ENCODE data around the gene P2RY2.

P2RY2 gene

DNA sequence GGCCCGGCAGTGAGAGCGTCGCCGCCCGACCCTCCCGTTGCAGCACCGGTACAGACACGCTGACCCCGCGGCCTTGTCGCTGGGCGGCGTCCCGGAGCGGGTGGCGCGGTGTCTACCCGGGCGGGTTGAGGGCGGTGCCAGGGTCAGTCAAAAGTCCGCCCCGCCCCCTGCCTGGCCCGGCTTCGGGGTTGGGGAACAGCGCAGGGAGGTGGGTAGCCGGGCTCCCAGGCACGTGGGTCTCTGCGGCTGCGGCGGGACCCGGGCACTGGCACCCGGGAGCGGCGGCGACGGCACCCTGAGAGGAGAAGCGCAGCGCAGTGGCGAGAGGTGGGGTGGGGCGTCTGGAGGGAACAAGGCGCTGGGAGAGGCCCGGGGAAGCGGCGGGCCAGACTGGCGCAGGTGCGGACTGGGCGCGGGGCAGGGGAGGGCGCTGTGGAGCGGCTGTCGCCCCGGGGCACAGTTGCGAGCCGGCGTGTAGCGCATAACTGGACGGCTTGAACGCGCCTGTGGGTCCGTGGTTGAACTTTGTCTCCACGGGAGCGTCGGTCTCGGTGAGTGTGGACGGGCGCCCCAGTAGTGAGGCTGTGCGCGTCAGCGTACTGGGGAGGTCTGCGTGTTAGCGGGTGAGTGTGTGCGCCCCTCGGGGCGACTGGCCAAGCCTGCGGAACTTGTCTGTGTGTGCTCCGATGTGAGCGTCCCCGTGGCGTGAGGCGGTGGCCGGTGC is at the start of gene P2RY2:
Gene P2RY2, plus strand, starts transcription at position 176 of the 724 bp plus-strand sequence. CDS start 15,879 bp downstream, outside the sequence.
- DNase-seq: peak; percentile 36

DNA sequence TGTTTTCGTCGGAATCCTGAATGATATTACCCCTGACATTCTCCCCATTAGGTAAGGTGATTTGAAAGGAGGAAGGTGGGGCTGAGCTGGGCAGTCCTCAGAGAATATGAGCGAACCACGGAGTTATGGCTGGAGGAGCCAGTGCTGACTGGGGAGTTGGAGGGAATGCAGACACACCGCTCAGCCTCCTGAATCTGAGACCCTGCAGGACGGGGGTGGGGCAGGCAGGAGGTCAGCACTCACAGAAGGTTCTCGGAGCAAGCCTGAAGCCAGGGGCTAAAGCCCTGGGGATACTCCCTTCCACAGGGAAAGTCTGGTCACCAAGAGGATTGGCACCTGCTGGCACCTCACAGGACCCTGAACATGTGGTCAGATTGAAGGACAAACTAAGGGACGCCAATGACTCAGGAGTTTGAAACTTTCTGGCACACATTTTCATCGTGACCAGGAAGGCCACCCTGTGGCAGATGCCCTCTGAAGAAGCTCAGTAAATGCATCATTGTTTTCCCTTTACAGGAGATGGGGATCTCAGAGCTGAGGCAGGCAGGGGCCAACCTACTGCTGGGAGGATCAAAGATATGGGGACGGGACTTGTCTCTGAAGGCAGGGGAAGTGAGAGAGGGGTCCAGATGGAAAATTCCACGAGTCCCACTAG is 49.0 kb upstream of the P2RY2 start:
- no peak for DNase-seq

DNA sequence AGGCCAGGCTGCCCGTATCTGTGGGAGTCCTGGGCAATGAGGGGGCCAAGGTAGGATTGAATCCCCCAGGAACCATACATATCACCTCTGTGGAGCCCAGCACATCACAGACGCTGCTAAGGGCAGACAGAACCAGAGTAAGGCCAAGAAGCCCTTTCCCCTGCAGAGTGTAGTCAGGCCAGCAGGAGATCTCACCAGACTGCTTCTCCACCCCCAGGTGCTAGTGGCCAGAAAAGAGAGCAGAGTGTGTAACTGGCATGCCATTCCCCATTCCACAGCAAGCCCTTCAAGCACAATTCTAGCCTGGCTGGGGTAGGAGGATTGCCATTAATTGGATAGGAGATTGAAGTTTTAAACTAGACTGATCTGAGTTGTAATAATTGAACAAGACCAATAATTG is 47.9 kb upstream of the P2RY2 start:
- no peak for DNase-seq

DNA sequence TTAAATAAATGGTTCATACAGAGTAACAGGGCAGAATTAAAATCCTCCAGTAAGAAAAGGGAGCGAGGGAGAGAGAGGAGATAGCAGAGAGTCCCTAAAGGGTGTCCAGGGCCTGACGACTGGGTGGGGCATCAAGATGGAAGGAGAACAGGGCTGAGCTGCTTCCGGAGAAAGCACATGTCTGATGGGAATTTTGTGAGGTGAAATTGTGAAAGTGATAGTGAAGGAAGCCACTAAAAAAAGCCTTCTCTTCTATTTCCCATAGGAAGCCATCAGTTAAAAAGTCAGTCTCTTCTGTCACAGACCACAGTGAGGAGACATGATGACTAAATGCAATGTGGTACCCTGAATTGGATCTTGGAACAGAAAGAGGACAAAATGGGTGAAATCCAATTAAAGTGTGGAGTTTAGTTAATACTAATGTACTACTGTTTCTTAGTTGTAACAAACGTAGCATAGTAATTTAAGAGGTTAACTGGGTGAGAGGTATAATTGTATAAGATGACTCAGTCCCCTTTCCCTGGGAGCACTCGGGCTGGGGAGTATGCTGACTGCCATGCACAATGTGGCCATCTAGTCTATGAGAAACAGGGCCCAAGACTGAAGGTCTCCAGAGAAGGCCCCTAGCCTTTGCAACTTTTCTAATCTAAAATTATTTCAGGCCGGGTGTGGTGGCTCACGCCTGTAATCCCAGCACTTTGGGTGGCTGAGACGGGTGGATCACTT is 46.5 kb upstream of the P2RY2 start:
- DNase-seq: no peak

DNA sequence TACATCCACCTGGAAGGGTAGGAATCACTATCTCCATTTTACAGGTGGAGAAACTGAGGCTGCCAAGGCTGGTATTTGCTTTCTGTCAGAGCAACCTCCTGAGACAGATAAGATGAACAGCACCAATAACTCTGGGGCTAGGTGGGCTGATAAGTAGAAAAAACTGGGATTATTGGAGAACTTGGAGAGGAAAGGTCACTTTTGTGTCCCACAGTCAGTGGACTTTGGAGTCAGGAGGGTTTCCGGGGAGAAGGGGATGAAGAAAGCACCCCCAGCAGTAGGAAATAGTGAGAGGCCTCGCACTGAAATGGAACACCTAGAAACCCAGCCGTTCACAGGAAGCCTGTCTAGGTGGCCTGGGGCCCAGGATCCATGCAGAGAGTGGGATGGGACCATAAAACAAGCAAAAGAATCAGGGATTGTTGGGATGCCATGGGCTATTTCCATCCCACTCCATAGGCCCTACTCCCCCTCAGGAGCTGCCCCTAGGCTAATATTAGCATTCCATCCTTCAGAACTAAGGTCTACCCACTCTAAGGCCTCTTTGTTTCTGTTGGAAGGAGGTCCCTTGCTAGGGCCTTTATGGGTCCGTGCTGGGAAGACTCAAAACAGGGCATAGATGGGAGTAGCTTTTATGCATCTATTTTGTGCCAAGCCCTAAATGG is 45.0 kb upstream of the P2RY2 start:
- no peak for DNase-seq

DNA sequence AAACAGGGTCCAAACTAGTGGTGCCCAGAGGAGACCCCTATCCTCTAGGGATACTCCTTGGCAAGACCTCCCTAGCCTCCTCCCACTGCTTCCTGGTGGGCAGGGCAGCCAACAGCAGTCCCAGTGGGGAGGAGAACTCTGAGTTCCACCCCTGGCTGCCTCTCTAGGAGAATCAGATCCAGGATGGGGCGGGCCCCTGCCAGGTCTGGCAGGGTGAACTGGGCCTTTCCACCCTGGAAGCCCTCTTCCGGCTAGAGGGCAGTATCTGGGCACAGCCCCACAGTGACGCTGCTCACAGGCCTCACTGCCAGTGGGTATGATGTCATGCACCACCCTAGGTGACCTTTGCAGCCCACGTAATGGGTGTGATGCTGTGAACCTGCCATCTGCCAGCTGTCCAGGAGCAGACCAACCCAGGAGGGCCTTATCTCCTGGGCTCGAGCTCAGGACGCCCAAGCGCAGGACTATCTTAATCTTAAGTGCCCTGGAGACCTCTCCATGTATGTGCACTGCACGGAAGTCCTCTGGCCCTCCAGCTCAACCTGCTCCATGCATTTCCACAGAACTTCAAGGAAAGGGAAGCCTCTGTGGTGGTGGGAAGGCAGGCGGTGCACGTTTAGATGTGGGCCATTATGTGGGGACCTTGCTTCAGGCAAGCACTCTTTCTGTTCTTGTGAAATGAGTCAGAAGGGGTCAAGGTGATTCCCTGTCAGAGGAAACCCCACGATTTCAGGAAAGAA is 44.2 kb upstream of the P2RY2 start:
- no peak for DNase-seq

DNA sequence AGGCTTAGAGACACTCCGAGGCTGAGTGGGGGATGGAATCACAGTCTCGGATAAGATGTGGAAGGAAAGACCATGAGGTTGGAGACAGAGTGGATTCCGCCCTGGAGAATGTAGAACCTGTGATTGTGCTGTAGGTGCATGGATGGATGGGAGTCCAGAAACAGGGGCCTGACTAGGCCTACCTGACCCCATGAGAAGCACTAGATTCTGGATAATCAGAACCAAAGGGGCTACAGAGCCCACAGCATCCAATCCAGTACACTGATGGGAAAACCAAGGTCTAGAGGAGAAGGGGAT is 43.6 kb upstream of the P2RY2 start:
- no peak for DNase-seq

DNA sequence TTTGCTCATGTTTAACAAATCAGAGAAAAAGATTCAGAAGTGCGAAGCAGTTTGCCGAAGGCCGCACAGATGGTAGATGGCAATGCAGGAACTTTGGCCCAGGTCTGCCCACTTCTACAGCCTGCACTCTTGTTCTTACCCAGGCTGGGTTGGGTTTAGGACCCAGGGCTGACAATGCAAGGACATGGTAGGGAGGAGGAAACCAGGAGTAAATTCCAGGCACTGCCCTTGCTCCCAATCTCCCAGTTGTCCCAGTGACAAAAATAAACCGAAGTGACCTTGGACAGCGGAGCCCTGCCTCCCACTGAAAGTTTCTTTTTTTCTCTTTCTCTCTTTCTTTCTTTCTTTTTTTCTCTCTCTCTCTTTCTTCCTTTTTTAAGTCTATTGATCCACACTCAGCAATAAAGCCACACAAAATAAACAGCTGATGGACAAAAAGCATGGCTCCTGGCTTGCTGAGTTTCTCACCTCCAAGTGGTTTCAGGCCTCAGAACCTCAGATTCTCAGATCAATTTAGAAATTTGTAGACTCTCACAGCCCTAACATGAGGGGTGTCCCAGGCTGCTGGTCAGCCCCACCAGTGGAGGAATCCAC is 42.4 kb upstream of the P2RY2 start:
- DNase-seq: no peak

DNA sequence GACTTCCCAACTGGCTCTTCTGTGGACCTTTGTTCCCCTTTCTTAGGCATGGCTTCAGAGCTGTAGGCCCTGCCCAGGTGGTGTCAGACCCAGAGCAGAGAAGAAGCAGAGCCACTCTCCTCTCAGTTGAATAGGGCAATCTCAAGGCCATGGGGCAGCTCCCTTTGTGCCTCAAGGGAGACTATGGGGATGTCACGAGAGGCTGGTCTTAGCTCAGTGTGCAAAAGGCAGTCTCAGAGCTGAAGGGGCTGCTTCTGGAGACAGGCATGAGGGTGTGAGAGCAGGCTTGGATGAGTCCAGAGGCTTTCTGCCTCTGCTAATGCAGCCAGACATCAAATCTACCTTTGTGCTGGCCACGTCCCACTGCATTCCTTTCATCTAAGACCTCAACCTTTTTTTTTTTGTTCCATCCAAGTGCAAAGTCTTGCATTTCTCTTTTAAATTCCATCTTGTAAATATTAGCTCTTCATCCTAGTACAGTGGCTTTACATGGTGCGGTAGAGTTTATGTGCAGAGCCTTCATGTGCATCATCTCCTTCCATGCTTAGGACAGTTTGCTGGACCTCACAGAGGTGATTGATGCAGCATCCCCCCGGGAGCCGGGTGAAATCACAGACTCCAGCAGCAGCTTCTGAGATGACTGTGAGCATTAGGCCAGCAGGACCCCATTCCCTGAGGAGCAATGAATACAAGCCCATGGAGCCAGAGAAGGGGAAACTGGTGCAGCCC is 41.8 kb upstream of the P2RY2 start:
- no peak for DNase-seq

DNA sequence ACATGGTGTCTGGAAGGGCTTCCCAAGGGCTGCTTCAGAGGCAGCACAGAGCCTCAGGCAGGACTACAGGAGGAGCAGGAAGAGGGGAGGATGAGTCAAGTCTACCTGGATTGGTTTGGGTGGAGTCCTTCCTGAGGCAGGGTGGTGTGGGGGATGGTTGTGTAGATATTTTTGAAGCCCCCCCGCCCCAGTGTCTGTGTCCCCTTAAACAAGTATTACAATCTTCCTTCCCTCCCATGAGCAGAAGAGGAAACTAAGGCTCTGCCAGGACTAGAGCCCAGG is 41.3 kb upstream of the P2RY2 start:
- no peak for DNase-seq

DNA sequence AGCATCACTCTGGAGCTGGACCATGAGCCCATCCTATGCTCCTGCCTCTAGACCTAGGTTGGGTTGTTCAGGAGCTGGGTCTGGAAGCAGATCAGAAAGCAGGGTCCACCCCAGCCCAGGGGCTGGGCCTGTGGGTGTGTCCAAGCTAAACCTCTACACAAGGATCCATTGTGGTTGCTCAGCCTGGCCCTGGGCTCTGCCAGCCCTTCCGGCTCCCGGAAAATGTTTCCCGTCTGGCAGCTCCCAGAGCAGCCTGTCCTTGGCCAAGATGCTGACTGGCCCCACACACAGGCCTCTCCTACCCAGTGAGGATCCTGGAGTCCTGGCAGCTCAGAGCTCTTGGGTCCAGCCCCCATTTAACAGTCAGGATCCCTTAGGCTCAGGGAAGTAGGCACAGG is 40.7 kb upstream of the P2RY2 start:
- DNase-seq: no peak

DNA sequence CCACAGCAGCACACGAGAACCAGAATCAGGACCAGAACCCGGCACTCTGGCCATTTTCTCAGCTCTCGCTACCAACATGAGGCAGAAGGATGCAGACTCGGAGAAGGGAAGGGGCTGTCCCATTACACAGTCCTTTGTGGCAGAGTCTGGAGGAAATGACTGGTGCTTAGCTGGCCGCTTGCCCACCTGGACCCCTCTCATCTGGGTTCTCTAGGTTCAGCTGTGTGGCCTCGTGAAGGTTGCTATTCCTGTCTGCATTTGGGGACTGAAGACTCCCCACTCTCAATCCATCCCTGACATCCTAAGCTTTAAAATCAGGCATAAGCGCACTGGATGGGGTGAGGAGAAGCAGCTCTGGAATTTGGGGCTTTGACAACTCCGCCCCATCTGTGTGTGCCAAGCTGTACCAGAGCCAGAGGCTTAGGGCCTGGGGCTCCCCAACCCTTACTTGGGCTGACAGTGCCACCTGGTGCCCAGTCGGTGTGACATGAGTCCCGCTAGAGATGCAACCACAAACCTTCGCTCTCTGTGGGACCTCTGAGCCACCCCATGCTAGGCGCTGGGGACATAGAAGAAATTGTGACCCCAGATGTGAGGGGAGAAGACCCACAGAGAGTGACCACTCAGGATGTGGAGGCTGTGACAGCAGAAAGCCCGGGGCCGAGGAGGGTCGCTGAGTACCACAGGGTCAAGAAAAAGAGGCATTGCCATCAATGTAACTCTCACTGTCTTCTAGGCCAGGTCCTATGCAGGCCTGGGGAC is 40.1 kb upstream of the P2RY2 start:
- peak; percentile 84 for DNase-seq

DNA sequence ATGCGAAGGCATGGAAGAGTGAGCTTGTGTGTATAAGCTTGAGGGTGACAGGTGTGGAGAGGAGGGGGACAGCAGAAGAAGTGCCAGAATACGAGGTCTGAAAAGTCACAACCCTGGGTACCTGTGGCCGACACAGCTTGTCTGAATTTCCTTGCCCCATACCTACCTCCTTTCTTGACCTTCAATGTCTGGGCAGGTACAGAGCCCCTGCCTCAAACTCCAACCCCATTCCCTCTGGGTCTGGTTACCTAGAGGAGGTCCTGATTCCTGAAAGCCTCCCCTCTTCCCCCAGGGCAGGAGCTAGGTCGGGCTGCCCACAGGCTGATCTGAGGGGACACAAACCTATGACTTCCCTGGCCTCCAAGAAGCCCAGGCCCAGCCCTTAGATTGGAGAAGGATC is 39.4 kb upstream of the P2RY2 start:
- DNase-seq: no peak

DNA sequence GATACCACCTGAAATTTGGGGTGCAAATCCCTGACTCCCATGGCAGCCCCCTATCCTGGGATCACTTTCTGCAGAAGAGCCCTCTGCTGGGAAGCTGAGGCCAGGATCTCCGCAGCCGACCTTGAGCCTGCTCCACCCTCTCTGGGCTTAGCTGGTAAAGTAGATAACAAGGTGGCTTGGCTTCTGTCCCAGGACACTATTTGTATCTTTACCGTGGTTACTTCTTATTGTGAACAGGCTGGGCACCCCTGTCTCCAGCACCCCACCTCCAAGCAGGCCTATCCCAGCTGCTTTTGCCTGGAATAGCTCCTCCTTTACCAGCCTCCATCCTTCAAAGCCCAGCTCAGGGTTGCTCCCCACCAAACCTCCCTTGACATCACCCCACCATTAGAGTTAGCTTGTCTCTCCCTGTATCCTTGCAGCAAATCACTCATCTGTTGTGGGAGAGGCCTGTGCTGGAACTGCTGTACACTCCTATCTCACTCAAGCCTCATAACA is 35.2 kb upstream of the P2RY2 start:
- no peak for DNase-seq

DNA sequence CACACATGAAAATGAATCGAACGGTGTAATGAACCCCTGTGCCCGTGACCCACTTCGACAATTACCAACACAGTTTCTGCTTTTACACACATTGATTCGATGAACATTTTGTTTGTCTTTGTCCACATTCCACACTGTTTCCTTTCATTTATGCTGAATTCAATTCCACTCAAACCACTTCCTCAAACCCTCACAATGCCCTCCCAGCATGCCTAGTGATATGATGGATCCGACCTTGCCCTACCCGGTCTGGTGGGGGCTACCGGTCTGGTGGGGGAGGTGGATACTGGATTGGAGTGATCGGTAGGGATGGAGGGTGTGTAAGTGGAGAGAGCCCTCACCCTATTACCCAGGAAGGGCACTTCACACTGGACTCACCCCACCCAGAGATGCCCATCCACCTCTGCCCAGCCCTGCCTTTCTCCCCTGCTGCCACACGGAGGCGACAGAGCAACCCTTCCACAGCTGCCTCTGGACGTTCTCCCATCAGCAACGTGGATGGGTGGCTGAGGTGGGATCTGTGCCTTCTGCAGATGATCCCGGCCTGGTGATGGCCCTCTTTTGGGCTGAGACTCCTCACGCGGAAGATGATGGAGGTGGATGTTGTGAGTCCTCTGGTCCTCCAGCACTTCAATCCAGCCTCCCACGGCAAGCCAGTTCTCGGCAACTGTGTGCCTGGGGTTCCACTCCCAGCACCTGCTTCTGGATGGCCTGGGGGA is 33.0 kb upstream of the P2RY2 start:
- peak; percentile 51 for DNase-seq

DNA sequence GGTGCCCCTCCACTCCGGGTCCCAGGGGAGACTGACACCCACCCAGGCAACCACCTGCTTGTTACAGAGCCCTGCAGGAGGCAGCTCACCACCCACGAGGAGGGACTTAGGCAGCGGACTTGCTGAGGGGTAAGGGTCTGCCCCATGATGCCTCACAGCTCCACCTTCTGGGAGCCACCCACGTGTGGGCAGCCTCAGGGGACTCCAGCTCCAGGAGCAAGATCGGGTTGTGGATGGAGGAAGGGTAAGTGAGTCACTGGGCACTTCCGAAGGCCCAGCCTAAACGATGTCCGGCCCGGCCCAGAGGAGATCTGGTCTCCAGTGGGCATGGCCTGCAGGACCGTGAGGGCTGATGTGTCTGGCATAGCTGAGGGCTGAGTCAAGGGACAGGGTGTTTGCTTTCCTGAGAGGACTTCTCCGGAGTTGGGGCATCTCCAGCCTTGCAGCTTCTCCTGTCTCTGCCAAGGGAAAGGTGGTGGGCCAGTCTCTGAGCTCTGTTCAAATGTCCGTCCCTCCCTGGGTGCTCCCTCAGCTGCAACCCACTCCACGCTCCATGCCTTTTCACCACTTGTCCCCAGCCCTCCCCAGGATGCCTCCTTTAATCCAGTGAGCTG is 32.3 kb upstream of the P2RY2 start:
- DNase-seq: no peak

DNA sequence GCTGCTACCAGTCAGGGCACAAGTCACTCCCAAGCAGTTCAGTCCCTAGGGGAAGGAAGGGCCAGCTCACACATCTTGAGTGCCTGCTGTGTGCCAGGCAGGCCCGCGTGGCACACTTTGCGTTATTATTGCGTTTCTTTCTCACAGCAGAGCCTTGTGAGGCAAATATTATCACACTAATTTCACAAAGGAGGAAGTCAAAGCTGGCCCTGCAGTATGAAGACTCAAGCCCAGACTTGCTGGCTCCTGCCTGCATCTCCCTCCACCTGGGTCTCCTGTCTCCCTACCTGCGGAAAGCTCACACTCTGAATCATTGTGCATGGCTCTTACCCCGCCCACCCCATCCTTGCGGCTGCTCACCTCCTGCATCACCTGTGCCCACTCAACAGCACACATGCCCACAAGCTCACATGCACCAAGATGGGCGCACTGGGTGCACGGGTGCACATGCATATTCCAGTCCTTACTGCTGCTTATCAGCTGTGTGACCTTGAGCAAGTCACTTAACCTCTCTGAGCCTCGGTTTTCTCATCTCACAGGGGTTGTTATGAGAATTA is 31.7 kb upstream of the P2RY2 start:
- DNase-seq: no peak

DNA sequence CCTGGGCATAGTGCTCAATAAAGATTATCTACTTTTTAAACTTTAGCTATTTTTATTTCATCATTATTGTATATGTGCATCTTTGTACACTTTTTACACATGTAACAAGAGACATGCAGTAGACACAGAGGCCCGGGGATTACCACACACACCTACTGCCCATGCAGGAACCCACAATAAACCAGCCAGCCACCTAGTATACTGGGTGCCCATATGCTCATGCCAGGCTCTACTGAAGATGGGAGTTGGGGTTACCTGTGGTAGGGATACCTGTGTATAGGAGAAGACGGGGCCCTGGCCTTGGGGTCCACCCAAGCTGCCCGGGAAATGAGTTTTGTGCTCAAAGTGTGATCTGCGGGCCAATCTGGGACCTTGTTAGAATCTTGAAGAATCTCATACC is 31.2 kb upstream of the P2RY2 start:
- no peak for DNase-seq

DNA sequence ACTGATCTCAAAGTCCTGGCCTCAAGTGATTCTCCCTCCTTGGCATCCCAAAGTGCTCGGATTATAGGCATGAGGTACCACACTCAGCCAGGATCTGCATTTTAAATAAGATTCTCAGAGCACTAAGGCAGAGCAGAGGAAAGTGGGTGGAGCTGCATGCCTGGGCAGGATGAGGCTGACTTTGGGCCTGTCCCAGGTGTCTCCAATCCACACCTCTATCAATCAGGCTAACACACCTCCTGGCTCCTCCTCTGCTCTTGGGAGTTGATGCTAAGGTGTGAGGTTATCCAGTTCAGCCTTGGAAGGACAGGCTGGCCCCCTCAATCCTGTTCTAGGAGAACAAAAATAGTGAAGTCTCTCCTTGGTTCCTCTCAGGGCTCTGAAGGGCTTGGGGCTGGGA is 30.2 kb upstream of the P2RY2 start:
- DNase-seq: no peak

DNA sequence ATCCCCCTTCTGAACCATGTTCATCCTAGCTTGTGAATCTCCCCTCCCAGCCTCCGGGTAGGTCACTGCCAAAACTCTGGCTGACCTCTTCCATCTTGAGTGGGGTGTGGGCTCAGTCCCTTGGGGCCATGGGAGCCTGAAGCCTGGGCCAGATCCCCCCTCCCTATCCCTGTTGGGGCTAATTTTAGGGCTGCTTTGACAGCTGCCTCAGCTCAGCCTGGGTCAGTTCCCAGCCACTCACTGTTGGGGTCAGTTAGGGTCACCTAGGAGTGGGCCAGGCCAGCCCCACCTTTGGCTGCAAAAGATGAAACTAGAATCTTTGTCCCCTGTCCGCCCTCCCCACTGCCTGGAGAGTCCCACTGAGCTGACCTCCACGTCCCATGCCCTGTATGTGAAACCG is 29.8 kb upstream of the P2RY2 start:
- no peak for DNase-seq

Data from activated naive CD4-positive, alpha-beta T cell treated with anti-CD3 and anti-CD28 coated beads, Interleukin-2, amount 50 U/mL, for 16 hours (primary cell).